HepG2 (cell line): ENCODE results near the gene GABBR2.

Experiments used
- CENPT ChIP-seq: sonication (generic); formaldehyde crosslinking; IDR thresholded peaks from 2 replicates; pipeline ENCODE4 v1.8.0; 2022; ENCODE audit warnings: low read depth, mild to moderate bottlenecking, moderate library complexity, missing genetic modification reagents
- ELF1 ChIP-seq: sonication (generic); formaldehyde crosslinking; IDR thresholded peaks from 2 replicates; pipeline ENCODE4 v1.4.0; 2020; ENCODE audit warnings: missing genetic modification reagents
- GTF2F1 ChIP-seq: fragments of 150-350 bp; IDR thresholded peaks from 2 replicates; pipeline ENCODE4 v1.6.1; 2014; ENCODE audit warnings: low read length
- MED13 ChIP-seq: sonication (generic); formaldehyde crosslinking; IDR thresholded peaks from 2 replicates; pipeline ENCODE4 v1.5.0; 2020; ENCODE audit warnings: missing genetic modification reagents
- SIN3A ChIP-seq: IDR thresholded peaks from 2 replicates; pipeline ENCODE4 v1.6.1; 2011; ENCODE audit warnings: low read depth, mild to moderate bottlenecking, control low read depth, low read length, borderline replicate concordance
- SPEN ChIP-seq: sonication (generic); formaldehyde crosslinking; IDR thresholded peaks from 2 replicates; pipeline ENCODE4 v1.5.1; 2020; ENCODE audit warnings: low read depth, mild to moderate bottlenecking, missing genetic modification reagents
- ZNF780A ChIP-seq: sonication (generic); formaldehyde crosslinking; IDR thresholded peaks from 2 replicates; pipeline ENCODE4 v1.8.0; 2022; ENCODE audit warnings: mild to moderate bottlenecking, missing genetic modification reagents, moderate library complexity
- TF ChIP-seq, protein P1 (sequence below): sonication (generic); formaldehyde crosslinking; IDR thresholded peaks from 2 replicates; pipeline ENCODE4 v1.5.0; 2020; ENCODE audit warnings: mild to moderate bottlenecking, missing genetic modification reagents, moderate library complexity
- TF ChIP-seq, protein P2 (sequence below): sonication (generic); formaldehyde crosslinking; IDR thresholded peaks from 2 replicates; pipeline ENCODE4 v1.4.0; 2020; ENCODE audit warnings: missing genetic modification reagents; ENCODE audit errors: not compliant biosample characterization

DNA sequence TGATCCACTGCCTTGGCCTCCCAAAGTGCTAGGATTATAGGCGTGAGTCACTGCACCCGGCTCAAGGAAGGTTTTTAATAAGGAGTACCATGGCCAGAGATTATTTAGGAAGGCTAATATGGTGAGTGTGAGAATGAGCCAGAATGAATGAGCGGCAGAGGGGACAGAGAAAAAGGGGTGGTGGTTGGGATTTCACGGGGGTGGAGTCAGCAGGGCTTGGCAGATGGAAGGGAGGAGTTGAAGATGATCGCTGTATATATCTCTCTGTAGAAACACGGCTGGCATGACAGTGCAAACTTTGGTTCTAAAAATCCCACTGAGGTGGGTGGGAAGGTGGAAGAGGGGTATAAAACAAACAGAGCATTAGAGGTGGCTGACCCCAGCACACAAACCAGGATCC, 276.6 kb downstream of the GABBR2 start:
- no peak for TF ChIP-seq ELF1 (CRISPR knock-in tag)
- TF ChIP-seq MED13: no peak
- no peak for TF ChIP-seq SPEN (CRISPR knock-in tag)
- TF ChIP-seq, protein P1, sequence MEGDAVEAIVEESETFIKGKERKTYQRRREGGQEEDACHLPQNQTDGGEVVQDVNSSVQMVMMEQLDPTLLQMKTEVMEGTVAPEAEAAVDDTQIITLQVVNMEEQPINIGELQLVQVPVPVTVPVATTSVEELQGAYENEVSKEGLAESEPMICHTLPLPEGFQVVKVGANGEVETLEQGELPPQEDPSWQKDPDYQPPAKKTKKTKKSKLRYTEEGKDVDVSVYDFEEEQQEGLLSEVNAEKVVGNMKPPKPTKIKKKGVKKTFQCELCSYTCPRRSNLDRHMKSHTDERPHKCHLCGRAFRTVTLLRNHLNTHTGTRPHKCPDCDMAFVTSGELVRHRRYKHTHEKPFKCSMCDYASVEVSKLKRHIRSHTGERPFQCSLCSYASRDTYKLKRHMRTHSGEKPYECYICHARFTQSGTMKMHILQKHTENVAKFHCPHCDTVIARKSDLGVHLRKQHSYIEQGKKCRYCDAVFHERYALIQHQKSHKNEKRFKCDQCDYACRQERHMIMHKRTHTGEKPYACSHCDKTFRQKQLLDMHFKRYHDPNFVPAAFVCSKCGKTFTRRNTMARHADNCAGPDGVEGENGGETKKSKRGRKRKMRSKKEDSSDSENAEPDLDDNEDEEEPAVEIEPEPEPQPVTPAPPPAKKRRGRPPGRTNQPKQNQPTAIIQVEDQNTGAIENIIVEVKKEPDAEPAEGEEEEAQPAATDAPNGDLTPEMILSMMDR (CRISPR knock-in tag): no peak
- TF ChIP-seq GTF2F1: no peak
- no peak for TF ChIP-seq ZNF780A
- TF ChIP-seq SIN3A: no peak
- no peak for TF ChIP-seq CENPT (CRISPR knock-in tag)
- TF ChIP-seq, protein P2, sequence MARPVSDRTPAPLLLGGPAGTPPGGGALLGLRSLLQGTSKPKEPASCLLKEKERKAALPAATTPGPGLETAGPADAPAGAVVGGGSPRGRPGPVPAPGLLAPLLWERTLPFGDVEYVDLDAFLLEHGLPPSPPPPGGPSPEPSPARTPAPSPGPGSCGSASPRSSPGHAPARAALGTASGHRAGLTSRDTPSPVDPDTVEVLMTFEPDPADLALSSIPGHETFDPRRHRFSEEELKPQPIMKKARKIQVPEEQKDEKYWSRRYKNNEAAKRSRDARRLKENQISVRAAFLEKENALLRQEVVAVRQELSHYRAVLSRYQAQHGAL (CRISPR knock-in tag): no peak
